H9 (cell line): ENCODE data around the gene OR6V1. TPM values are rescaled to one million over a fixed set of nuclear protein-coding genes. Genes with fewer than 3 reads are reported as not detected.

Experiments
- DNase-seq: peaks from one replicate; pipeline ENCODE4 v3.0.0-alpha.2; 2017
- H2AFZ ChIP-seq: one replicate; pipeline ENCODE4 v1.6.1; 2013; ENCODE audit warnings: mild to moderate bottlenecking, low read length, control low read depth, moderate library complexity
- H2AK5ac ChIP-seq: 2 replicates; pipeline ENCODE4 v1.6.1; 2013; ENCODE audit warnings: low read length, control low read depth, mixed read lengths; ENCODE audit not compliant: insufficient read length
- H2BK120ac ChIP-seq: one replicate; pipeline ENCODE4 v1.6.1; 2013; ENCODE audit warnings: low read depth, mild to moderate bottlenecking, low read length, control low read depth, inconsistent platforms; ENCODE audit not compliant: poor library complexity, severe bottlenecking
- H2BK12ac ChIP-seq: 2 replicates; pipeline ENCODE4 v1.6.1; 2013; ENCODE audit warnings: low read length, control low read depth, mixed read lengths, low read depth; ENCODE audit not compliant: insufficient read length
- H2BK15ac ChIP-seq: 2 replicates; pipeline ENCODE4 v1.6.1; 2013; ENCODE audit warnings: low read depth, low read length, control low read depth
- H2BK20ac ChIP-seq: one replicate; pipeline ENCODE4 v1.6.1; 2013; ENCODE audit warnings: low read depth, mild to moderate bottlenecking, low read length, control low read depth, inconsistent platforms; ENCODE audit not compliant: poor library complexity, severe bottlenecking
- H2BK5ac ChIP-seq: 2 replicates; pipeline ENCODE4 v1.6.1; 2013; ENCODE audit warnings: low read length, control low read depth, mixed read lengths; ENCODE audit not compliant: insufficient read length
- H3K14ac ChIP-seq: 2 replicates; pipeline ENCODE4 v1.6.1; 2013; ENCODE audit warnings: low read length, control low read depth; ENCODE audit not compliant: insufficient read depth
- H3K18ac ChIP-seq: 2 replicates; pipeline ENCODE4 v1.6.1; 2013; ENCODE audit warnings: low read depth, mild to moderate bottlenecking, mixed read lengths, low read length, control low read depth; ENCODE audit not compliant: insufficient read length
- H3K23ac ChIP-seq: 2 replicates; pipeline ENCODE4 v1.6.1; 2013; ENCODE audit warnings: low read length, control low read depth, mixed read lengths, low read depth; ENCODE audit not compliant: insufficient read length
- H3K23me2 ChIP-seq: 2 replicates; pipeline ENCODE4 v1.6.1; 2013; ENCODE audit warnings: low read depth, mild to moderate bottlenecking, mixed read lengths, low read length, control low read depth; ENCODE audit not compliant: insufficient read length, poor library complexity, severe bottlenecking
- H3K27ac ChIP-seq: 2 replicates; pipeline ENCODE4 v1.5.1; 2013; ENCODE audit warnings: low read length, control low read depth, mixed read lengths, low read depth; ENCODE audit not compliant: insufficient read length
- H3K27me3 ChIP-seq: 2 replicates; pipeline ENCODE4 v1.6.1; 2013; ENCODE audit warnings: low read length, control low read depth, inconsistent platforms; ENCODE audit not compliant: insufficient read depth
- H3K4ac ChIP-seq: 2 replicates; pipeline ENCODE4 v1.6.1; 2013; ENCODE audit warnings: low read depth, mild to moderate bottlenecking, control low read depth, inconsistent platforms, low read length, moderate library complexity
- H3K4me1 ChIP-seq: 2 replicates; pipeline ENCODE4 v1.6.1; 2013; ENCODE audit warnings: low read length, control low read depth, inconsistent platforms; ENCODE audit not compliant: insufficient read depth
- H3K4me2 ChIP-seq: 2 replicates; pipeline ENCODE4 v1.6.1; 2013; ENCODE audit warnings: low read length, control low read depth, mixed read lengths; ENCODE audit not compliant: insufficient read length, insufficient read depth
- H3K56ac ChIP-seq: 2 replicates; pipeline ENCODE4 v1.6.1; 2013; ENCODE audit warnings: low read depth, mild to moderate bottlenecking, mixed read lengths, low read length, control low read depth; ENCODE audit not compliant: insufficient read length
- H3K79me1 ChIP-seq: 2 replicates; pipeline ENCODE4 v1.6.1; 2013; ENCODE audit warnings: low read depth, mild to moderate bottlenecking, moderate library complexity, low read length, control low read depth, inconsistent platforms; ENCODE audit not compliant: insufficient read depth, poor library complexity, severe bottlenecking
- H3K79me2 ChIP-seq: 2 replicates; pipeline ENCODE4 v1.6.1; 2013; ENCODE audit warnings: low read length, control low read depth, inconsistent platforms; ENCODE audit not compliant: insufficient read depth
- H3K9ac ChIP-seq: 2 replicates; pipeline ENCODE4 v1.6.1; 2013; ENCODE audit warnings: low read length, control low read depth, mixed read lengths; ENCODE audit not compliant: insufficient read length; ENCODE audit errors: extremely low read depth
- H3K9me3 ChIP-seq: one replicate; pipeline ENCODE4 v1.6.1; 2013; ENCODE audit warnings: low read depth, low read length, inconsistent platforms; ENCODE audit not compliant: control insufficient read depth
- H3T11ph ChIP-seq: one replicate; pipeline ENCODE4 v1.6.1; 2013; ENCODE audit warnings: mild to moderate bottlenecking, low read length, control low read depth, inconsistent platforms
- H4K20me1 ChIP-seq: one replicate; pipeline ENCODE4 v1.6.1; 2013; ENCODE audit not compliant: control insufficient read depth, insufficient read length, insufficient read depth
- H4K5ac ChIP-seq: 2 replicates; pipeline ENCODE4 v1.6.1; 2013; ENCODE audit warnings: low read depth, mild to moderate bottlenecking, mixed read lengths, low read length, control low read depth; ENCODE audit not compliant: insufficient read length
- H4K8ac ChIP-seq: replicated peaks from 2 replicates; pipeline ENCODE4 v1.6.1; 2013; ENCODE audit warnings: low read length, control low read depth, mixed read lengths, low read depth; ENCODE audit not compliant: insufficient read length
- H4K91ac ChIP-seq: 2 replicates; pipeline ENCODE4 v1.6.1; 2013; ENCODE audit warnings: low read depth, mild to moderate bottlenecking, moderate library complexity, mixed read lengths, low read length, control low read depth; ENCODE audit not compliant: insufficient read length
- H3K27ac Mint-ChIP-seq, 3 experiments: 2 replicates in 2 of 3; 3 replicates in 1 of 3; pipeline ENCODE4 v1.8.0; 2020 to 2021; ENCODE audit warnings: mixed read lengths in 3 of 3, mild to moderate bottlenecking in 1 of 3, moderate library complexity in 1 of 3
- H3K27me3 Mint-ChIP-seq: 2 replicates; pipeline ENCODE4 v1.8.0; 2021; ENCODE audit warnings: low read depth, mild to moderate bottlenecking, moderate library complexity, mixed read lengths
- H3K36me3 Mint-ChIP-seq, 3 experiments: 2 replicates in 2 of 3; 3 replicates in 1 of 3; pipeline ENCODE4 v1.8.0; 2020 to 2021; ENCODE audit warnings: low read depth in 3 of 3, mixed read lengths in 3 of 3; ENCODE audit not compliant: insufficient read depth in 1 of 3
- H3K4me1 Mint-ChIP-seq, 2 experiments: 2 replicates each; pipeline ENCODE4 v1.8.0; 2020; ENCODE audit warnings: mixed read lengths in 2 of 2
- H3K4me3 Mint-ChIP-seq, 2 experiments: 2 replicates in 1 of 2; 3 replicates in 1 of 2; pipeline ENCODE4 v1.8.0; 2020 to 2021; ENCODE audit warnings: mild to moderate bottlenecking in 2 of 2, mixed read lengths in 2 of 2, moderate library complexity in 1 of 2
- H3K9me3 Mint-ChIP-seq, 2 experiments: 2 replicates in 1 of 2; 3 replicates in 1 of 2; pipeline ENCODE4 v1.8.0; 2020; ENCODE audit warnings: mild to moderate bottlenecking in 2 of 2, mixed read lengths in 2 of 2, moderate library complexity in 1 of 2
- CTCF ChIP-seq: fragments of 200-600 bp; sonication (generic); conservative IDR thresholded peaks from 3 replicates; pipeline ENCODE4 v1.8.0; 2021; ENCODE audit warnings: antibody characterized with exemption, mild to moderate bottlenecking
- WGBS: extraction: QIAGEN DNeasy Blood & Tissue Kit; methylation state at CpG from one replicate; pipeline ENCODE4 v1.1.7; 2013; ENCODE audit warnings: missing lambda C conversion rate, low lambda C conversion rate, mixed read lengths; ENCODE audit not compliant: insufficient read length; ENCODE audit errors: extremely low coverage; 5-methylcytosine and 5-hydroxymethylcytosine counted together
- total RNA-seq: library from RNA; stranded (reverse); gene quantifications from 2 replicates; pipeline ENCODE4 v1.2.1, GENCODE V29; 2021

OR6V1 gene
- total RNA-seq, 1 experiment from 2014 or later: not detected

DNA sequence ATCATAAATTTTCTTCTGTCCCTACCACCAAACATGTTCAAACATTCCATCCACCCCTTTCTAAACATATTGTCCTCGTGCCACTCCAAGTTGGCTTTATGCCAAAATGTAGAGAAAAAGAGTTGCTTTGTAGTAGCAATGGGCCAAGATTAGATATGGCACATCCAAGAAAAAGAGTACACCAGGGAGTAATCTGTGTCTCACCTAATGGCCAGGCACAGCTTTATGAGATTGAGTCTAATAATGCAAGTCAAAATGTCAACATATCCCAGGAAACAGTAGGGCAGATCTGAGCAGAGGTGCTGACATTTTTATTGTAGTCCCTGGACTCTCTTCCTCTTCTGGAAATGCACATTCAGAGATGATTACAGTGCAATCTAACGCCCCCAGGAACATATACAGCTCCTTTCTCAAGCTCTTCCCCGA lies 5.7 kb upstream of the OR6V1 start:
- Histone ChIP-seq H3K4me1 (no peaks in the 10 kb centered on the region), H3K27ac (no peak overlapping the region), H2BK5ac (no peak overlapping the region), H2BK15ac (no peak overlapping the region), H4K5ac (no peak overlapping the region), H3K27me3 (no peaks in the 10 kb centered on the region), H2AFZ (no peak overlapping the region), H2BK120ac (no peak overlapping the region), H2AK5ac (no peak overlapping the region), H2BK12ac (no peak overlapping the region), H4K20me1 (no peaks in the 10 kb centered on the region), H3K9ac (no peak overlapping the region), H3T11ph (no peak overlapping the region), H4K8ac (no peak overlapping the region), H3K9me3 (no peaks in the 10 kb centered on the region), H3K14ac (no peak overlapping the region), H3K23ac (no peak overlapping the region), H3K79me2 (no peaks in the 10 kb centered on the region), H4K91ac (no peak overlapping the region), H3K23me2 (no peaks in the 10 kb centered on the region), H2BK20ac (no peak overlapping the region), H3K18ac (no peak overlapping the region), H3K4ac (no peak overlapping the region), H3K56ac (no peak overlapping the region), H3K4me2 (no peak overlapping the region), H3K79me1 (no peaks in the 10 kb centered on the region)
- Mint-ChIP-seq H3K4me3 (no peak overlapping the region), H3K9me3 (no peaks in the 10 kb centered on the region), H3K36me3 (no peaks in the 10 kb centered on the region), H3K27me3 (no peaks in the 10 kb centered on the region; the same call in none of the 2 replicates), H3K27ac (no peak overlapping the region), H3K4me1 (peaks cover 6 to 10% of the 10 kb centered on the region in 2 experiments)
- DNase-seq: no peak
- TF ChIP-seq CTCF: no peak
- WGBS: no CpG with 5 or more reads among the region's 3 CpGs
